A549 treated with AZD9567 at 1 μM for 4 hours (cell line): Measurements from ENCODE around the gene HEG1. TPM values are rescaled to one million over a fixed set of nuclear protein-coding genes. Genes with fewer than 3 reads are reported as not detected.

ENCODE experiments used
- total RNA-seq: library from RNA; stranded (reverse); fragments of 200-300 nt; extraction: Qiagen RNA extraction; gene quantifications from 5 replicates; pipeline ENCODE4 v1.2.3, GENCODE V29; 2022; ENCODE audit not compliant: insufficient read depth

The HEG1 gene, protein sequence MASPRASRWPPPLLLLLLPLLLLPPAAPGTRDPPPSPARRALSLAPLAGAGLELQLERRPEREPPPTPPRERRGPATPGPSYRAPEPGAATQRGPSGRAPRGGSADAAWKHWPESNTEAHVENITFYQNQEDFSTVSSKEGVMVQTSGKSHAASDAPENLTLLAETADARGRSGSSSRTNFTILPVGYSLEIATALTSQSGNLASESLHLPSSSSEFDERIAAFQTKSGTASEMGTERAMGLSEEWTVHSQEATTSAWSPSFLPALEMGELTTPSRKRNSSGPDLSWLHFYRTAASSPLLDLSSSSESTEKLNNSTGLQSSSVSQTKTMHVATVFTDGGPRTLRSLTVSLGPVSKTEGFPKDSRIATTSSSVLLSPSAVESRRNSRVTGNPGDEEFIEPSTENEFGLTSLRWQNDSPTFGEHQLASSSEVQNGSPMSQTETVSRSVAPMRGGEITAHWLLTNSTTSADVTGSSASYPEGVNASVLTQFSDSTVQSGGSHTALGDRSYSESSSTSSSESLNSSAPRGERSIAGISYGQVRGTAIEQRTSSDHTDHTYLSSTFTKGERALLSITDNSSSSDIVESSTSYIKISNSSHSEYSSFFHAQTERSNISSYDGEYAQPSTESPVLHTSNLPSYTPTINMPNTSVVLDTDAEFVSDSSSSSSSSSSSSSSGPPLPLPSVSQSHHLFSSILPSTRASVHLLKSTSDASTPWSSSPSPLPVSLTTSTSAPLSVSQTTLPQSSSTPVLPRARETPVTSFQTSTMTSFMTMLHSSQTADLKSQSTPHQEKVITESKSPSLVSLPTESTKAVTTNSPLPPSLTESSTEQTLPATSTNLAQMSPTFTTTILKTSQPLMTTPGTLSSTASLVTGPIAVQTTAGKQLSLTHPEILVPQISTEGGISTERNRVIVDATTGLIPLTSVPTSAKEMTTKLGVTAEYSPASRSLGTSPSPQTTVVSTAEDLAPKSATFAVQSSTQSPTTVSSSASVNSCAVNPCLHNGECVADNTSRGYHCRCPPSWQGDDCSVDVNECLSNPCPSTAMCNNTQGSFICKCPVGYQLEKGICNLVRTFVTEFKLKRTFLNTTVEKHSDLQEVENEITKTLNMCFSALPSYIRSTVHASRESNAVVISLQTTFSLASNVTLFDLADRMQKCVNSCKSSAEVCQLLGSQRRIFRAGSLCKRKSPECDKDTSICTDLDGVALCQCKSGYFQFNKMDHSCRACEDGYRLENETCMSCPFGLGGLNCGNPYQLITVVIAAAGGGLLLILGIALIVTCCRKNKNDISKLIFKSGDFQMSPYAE (N-terminal part only)
- 6.4 to 9.9 TPM (median 9.3 TPM) in 5 replicates for total RNA-seq

GRCh38 chr3:125055913-125056745, at the start of gene HEG1:
Gene HEG1, minus strand, starts transcription at chr3:125055997. Its CDS starts 107 bp downstream, at chr3:125055890.

DNA sequence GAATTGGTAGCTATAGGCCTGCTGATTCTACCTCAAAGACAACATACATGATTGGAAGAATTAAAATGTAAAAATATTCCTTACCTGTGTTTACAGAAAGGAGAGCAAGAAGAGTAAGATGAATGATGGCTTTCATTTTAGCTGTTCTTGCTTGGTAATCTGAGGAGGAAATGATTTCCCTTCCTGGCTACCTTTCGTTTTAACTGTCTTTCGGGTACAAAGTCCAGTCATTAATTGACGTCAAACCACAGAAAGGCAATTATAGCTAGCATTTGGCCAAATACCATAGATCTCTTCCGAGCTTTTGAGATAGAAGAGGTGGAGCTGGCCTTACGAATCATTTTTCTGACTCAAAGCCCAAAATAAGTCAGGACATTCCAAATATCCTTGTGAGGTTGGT, 121.2 kb downstream of the HEG1 start, which contains the start of gene MUC13:
Gene MUC13 (minus strand): TSS at position 175 of the 400 bp plus-strand sequence. CDS start 39 bp downstream, at position 136.

Other genes with a start within 250 kb of the HEG1 start
- gene ITGB5, start 168.6 kb downstream of the HEG1 start, total RNA-seq: 420 to 569 TPM (median 448 TPM) in 5 replicates
- 7.0 to 8.8 TPM (median 7.9 TPM) in 5 replicates for gene MUC13, start 121.2 kb downstream of the HEG1 start, total RNA-seq
- 0.55 to 3.1 TPM (median 0.96 TPM) in 5 replicates for gene SLC12A8, start 156.8 kb upstream of the HEG1 start, total RNA-seq